ENCODE measurements around the gene ELP4. TPM values are rescaled to one million over a fixed set of nuclear protein-coding genes. Genes with fewer than 3 reads are reported as not detected.

ELP4 gene
- polyA plus RNA-seq, 3 donors: 6.0 to 17.8 (median 16.4) TPM

DNA sequence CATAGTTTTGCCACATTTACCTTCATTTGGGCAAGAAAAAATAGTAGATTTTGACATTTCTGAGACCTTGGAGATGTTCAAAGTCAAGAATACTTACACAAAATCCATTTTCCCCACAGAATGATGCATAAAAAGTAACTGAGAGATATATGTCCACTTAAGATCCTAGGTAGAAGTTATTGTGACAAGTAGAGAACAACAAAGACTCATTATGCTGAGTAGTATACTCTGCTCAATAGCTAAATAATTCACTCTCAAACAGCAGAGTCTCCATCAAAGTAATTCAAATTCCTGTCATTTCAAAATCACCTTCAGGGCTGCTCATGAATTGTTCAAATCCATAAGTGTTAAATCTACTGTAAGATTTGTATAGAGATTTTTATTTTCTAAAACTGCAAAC, 35.5 kb upstream of the ELP4 start:
- Histone ChIP-seq H2AFZ (ENCODE audit: insufficient read depth, low read depth, low read length, poor library complexity, severe bottlenecking) (no peak overlapping the region), H3K4me2 (replicated peaks; ENCODE audit: extremely low read depth, low read length, poor library complexity, severe bottlenecking) (no peak overlapping the region), H3K9ac (ENCODE audit: insufficient read depth, low read length, poor library complexity, severe bottlenecking) (no peak overlapping the region), H3K4me3 (replicated peaks in 1 of 3; ENCODE audit: low read depth in 2 of 3, low read length in 3 of 3) (no peak overlapping the region), H4K20me1 (ENCODE audit: insufficient read depth, low read length) (no peaks in the 10 kb centered on the region), H3K9me3 (replicated peaks in 1 of 2; ENCODE audit: control insufficient read depth in 1 of 2, insufficient read depth in 1 of 2, low read length in 2 of 2) (no peaks in the 10 kb centered on the region), H3K27ac (ENCODE audit: low read depth in 1 of 2, low read length in 2 of 2) (no peak overlapping the region), H3K27me3 (ENCODE audit: control insufficient read depth in 2 of 2, insufficient read depth in 2 of 2, low read length in 2 of 2) (no peaks in the 10 kb centered on the region), H3K79me2 (ENCODE audit: insufficient read depth, low read length) (no peaks in the 10 kb centered on the region), H3K4me1 (ENCODE audit: control insufficient read depth in 1 of 2, insufficient read depth in 2 of 2, low read length in 2 of 2) (no peaks in the 10 kb centered on the region), H3K36me3 (replicated peaks in 1 of 2; ENCODE audit: control insufficient read depth in 1 of 2, insufficient read depth in 2 of 2, low read length in 2 of 2) (no peaks in the 10 kb centered on the region)
- no peak for TF ChIP-seq CTCF (IDR thresholded peaks at IDR 0.05)
- Mint-ChIP-seq H3K4me3 (no peak overlapping the region), H3K36me3 (no peaks in the 10 kb centered on the region), H3K9me3 (peaks cover 0 to 5% (median 3%) of the 10 kb centered on the region in 7 donors), H3K27ac (no peak overlapping the region), H3K27me3 (ENCODE audit: low read depth in 3 of 3) (peaks cover 0 to 2% (median 1%) of the 10 kb centered on the region in 3 donors), H3K4me1 (no peaks in the 10 kb centered on the region)
- intact Hi-C loops (cut with micrococcal nuclease): no loop called here
- no peak for DNase-seq

DNA sequence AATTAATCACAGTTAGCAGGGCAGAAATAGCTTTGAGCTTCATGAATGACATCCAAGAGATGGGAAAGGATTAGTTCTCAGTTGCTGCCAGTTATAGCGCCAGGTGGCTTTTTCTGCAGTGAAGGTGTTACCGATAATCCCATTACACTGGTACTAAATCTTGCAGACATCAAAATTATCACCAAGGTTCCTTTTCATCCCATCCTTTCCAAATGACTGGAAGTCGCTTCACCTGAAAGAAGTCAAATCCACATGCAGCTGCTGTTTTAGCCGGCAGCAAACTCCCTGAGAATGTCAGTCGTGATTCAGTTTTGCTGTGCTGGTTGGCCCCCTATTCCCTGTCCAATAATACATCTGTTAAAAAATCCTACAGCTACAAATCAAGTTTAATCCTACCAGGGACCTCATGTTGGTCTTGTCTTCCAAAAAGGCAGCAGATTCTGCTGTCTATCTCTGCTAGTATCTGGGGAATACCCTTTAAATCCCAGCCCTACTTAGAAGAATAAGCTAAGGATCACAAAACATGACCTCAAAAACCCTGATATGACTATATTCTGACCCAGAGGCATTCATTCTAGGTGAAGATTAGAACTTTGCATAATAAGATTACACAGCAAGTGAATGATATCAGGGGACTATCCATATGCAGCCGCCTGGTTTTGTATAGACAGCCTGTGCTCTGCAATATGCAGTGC, 31.9 kb upstream of the ELP4 start:
- H3K27me3 Mint-ChIP-seq (ENCODE audit: low read depth in 3 of 3): peaks cover 0 to 1% (median 0%) of the 10 kb centered on the region in 3 donors
- no peak overlapping the region for H3K27ac Mint-ChIP-seq
- Histone ChIP-seq H3K4me1 (ENCODE audit: control insufficient read depth in 1 of 2, insufficient read depth in 2 of 2, low read length in 2 of 2) (no peaks in the 10 kb centered on the region), H2AFZ (ENCODE audit: insufficient read depth, low read depth, low read length, poor library complexity, severe bottlenecking) (no peak overlapping the region), H3K27ac (ENCODE audit: low read depth in 1 of 2, low read length in 2 of 2) (no peak overlapping the region), H3K9me3 (replicated peaks in 1 of 2; ENCODE audit: control insufficient read depth in 1 of 2, insufficient read depth in 1 of 2, low read length in 2 of 2) (no peaks in the 10 kb centered on the region), H3K79me2 (ENCODE audit: insufficient read depth, low read length) (no peaks in the 10 kb centered on the region), H3K36me3 (replicated peaks in 1 of 2; ENCODE audit: control insufficient read depth in 1 of 2, insufficient read depth in 2 of 2, low read length in 2 of 2) (no peaks in the 10 kb centered on the region), H4K20me1 (ENCODE audit: insufficient read depth, low read length) (no peaks in the 10 kb centered on the region), H3K9ac (ENCODE audit: insufficient read depth, low read length, poor library complexity, severe bottlenecking) (no peak overlapping the region), H3K4me3 (replicated peaks in 1 of 3; ENCODE audit: low read depth in 2 of 3, low read length in 3 of 3) (no peak overlapping the region), H3K27me3 (ENCODE audit: control insufficient read depth in 2 of 2, insufficient read depth in 2 of 2, low read length in 2 of 2) (no peaks in the 10 kb centered on the region), H3K4me2 (replicated peaks; ENCODE audit: extremely low read depth, low read length, poor library complexity, severe bottlenecking) (no peak overlapping the region)
- no peak for DNase-seq
- TF ChIP-seq CTCF (IDR thresholded peaks at IDR 0.05): no peak
- H3K9me3 Mint-ChIP-seq: peaks cover 0 to 5% (median 3%) of the 10 kb centered on the region in 7 donors
- no peaks in the 10 kb centered on the region for H3K4me1 Mint-ChIP-seq
- WGBS (ENCODE audit: insufficient coverage): 95% methylated on average over 4 of the region's 6 CpGs
- intact Hi-C loops (cut with micrococcal nuclease): no loop called here
- H3K36me3 Mint-ChIP-seq: no peaks in the 10 kb centered on the region
- no peak overlapping the region for H3K4me3 Mint-ChIP-seq

Measured in CD14-positive monocyte (primary cell).